Cortex of kidney (tissue), 1 donor: Measurements from ENCODE around the gene ZFAND2A.

Experiments
- DNase-seq: peaks from one replicate; lab custom pipeline; 2025; lab: John Stamatoyannopoulos, UW

The ZFAND2A gene

GRCh38 chr7:1106063-1106792 lies 53.8 kb downstream of the ZFAND2A start:
- no peak for DNase-seq

- no peak for DNase-seq
Measured at GRCh38 chr7:1105189-1105588, 54.8 kb downstream of the ZFAND2A start.

- DNase-seq: no peak
Measured at GRCh38 chr7:1104516-1105179, 55.3 kb downstream of the ZFAND2A start.

GRCh38 chr7:1103789-1104515 lies 56.0 kb downstream of the ZFAND2A start:
- DNase-seq: no peak

- no peak for DNase-seq
Measured at GRCh38 chr7:1103009-1103788, 56.8 kb downstream of the ZFAND2A start.
